Testis (tissue), 3 donors: ENCODE data around the gene TRIO. TPM values are rescaled to one million over a fixed set of nuclear protein-coding genes. Genes with fewer than 3 reads are reported as not detected.

Source experiments
- DNase-seq: peaks from one replicate; pipeline ENCODE4 v3.0.0-alpha.2; 2019
- H3K27ac ChIP-seq, 2 donors: fragments of 200-600 bp; sonication (generic); one replicate each; pipeline ENCODE4 v1.5.1; 2019
- H3K27me3 ChIP-seq: fragments of 200-600 bp; sonication (generic); one replicate; pipeline ENCODE4 v1.5.1; 2019
- H3K36me3 ChIP-seq: fragments of 200-600 bp; sonication (generic); one replicate; pipeline ENCODE4 v1.5.1; 2017; ENCODE audit warnings: low read depth; ENCODE audit errors: missing control alignments
- H3K4me1 ChIP-seq: fragments of 200-600 bp; sonication (generic); one replicate; pipeline ENCODE4 v1.5.1; 2019
- H3K4me3 ChIP-seq, 2 donors: fragments of 200-600 bp; sonication (generic); one replicate each; pipeline ENCODE4 v1.5.1; 2017 to 2019
- H3K9me3 ChIP-seq: fragments of 200-600 bp; sonication (generic); one replicate; pipeline ENCODE4 v1.5.1; 2017
- POLR2A ChIP-seq: fragments of 450-650 bp; IDR thresholded peaks from one replicate; pipeline ENCODE4 v1.6.1; 2017; ENCODE audit warnings: antibody characterized with exemption, mild to moderate bottlenecking, moderate library complexity
- WGBS, 2 donors: methylation state at CpG; one replicate each; pipeline ENCODE4 v1.1.5; 2018; 5-methylcytosine and 5-hydroxymethylcytosine counted together
- intact Hi-C: fragments of 100-400 bp; cut with DNase I; formaldehyde crosslinking; loops from one replicate; pipeline ENCODE4 v1.15.1; 2023; ENCODE audit warnings: low total_unique reads
- polyA plus RNA-seq: library from polyadenylated mRNA; stranded (reverse); fragments of 350-450 nt; fragmentation: Illumina TruSeq; extraction: RNeasy Lipid Tissue Mini Kit (QIAGEN cat#74804); gene quantifications from one replicate; pipeline ENCODE4 v1.2.3, GENCODE V29; 2014; ENCODE audit warnings: low read depth, low replicate concordance; ENCODE audit not compliant: insufficient read depth
- total RNA-seq, 2 donors: library from RNA; depleted of rRNA; stranded (reverse); fragments of >200 nt; gene quantifications; one replicate each; pipeline ENCODE4 v1.2.3, GENCODE V29; 2016
- TF ChIP-seq, protein P1 (sequence below), 3 experiments: fragments of 450-650 bp in 2 of 3; fragments of 200-600 bp in 1 of 3; sonication (generic) in 1 of 3; IDR thresholded peaks; one replicate each; pipeline ENCODE4 v1.5.1; 2016 to 2019; ENCODE audit warnings: antibody characterized with exemption in 3 of 3, mild to moderate bottlenecking in 2 of 3, moderate library complexity in 1 of 3

Gene TRIO
- total and polyA plus RNA-seq, 3 donors from 2014 or later = 47.2 to 295 (median 249) TPM

DNA sequence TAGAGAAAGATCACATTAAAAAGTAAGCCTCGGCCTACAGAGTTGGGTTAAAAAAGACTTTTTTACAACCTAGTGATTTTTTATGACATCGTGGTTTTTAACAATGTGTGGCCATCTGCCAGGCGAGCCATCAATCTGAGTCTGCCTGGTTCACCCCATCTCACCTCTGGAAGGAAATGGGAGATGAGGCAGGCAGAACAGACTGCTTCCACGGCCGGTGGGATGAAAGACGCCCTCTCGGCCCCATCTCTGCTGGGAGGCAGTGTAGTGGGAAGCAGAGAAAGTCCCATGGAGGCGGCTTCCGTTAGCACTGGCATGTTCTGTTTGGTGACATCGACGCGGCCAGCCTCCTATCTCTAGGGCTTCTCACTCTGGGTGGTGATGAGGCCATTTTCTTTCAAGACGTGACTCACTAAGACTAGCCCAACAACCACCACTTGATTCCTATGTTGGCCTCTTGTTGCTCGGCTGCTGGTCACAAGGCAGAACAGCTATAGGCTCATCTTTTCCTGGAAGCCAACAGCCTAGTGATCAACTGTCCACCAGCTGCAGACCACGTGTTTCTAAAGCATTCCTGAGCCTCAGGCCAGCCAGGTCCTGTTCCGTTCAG lies 306.0 kb downstream of the TRIO start:
- TF ChIP-seq POLR2A = no peak
- TF ChIP-seq, protein P1, sequence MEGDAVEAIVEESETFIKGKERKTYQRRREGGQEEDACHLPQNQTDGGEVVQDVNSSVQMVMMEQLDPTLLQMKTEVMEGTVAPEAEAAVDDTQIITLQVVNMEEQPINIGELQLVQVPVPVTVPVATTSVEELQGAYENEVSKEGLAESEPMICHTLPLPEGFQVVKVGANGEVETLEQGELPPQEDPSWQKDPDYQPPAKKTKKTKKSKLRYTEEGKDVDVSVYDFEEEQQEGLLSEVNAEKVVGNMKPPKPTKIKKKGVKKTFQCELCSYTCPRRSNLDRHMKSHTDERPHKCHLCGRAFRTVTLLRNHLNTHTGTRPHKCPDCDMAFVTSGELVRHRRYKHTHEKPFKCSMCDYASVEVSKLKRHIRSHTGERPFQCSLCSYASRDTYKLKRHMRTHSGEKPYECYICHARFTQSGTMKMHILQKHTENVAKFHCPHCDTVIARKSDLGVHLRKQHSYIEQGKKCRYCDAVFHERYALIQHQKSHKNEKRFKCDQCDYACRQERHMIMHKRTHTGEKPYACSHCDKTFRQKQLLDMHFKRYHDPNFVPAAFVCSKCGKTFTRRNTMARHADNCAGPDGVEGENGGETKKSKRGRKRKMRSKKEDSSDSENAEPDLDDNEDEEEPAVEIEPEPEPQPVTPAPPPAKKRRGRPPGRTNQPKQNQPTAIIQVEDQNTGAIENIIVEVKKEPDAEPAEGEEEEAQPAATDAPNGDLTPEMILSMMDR (IDR thresholded peaks at IDR 0.05) = no peak
- H3K4me3 ChIP-seq = no peak overlapping the region
- no peaks in the 10 kb centered on the region for H3K27me3 ChIP-seq
- peak overlapping the region; percentile 13 to 60 for H3K27ac ChIP-seq
- 57 to 61% methylated on average over 16 of the region's 16 CpGs for WGBS, 2 donors
- intact Hi-C loops = no loop called here
- H3K36me3 ChIP-seq = no peaks in the 10 kb centered on the region
- DNase-seq = no peak
- peaks cover 39% of the 10 kb centered on the region for H3K4me1 ChIP-seq
- no peaks in the 10 kb centered on the region for H3K9me3 ChIP-seq

GRCh38 chr5:14450018-14450524 lies 306.9 kb downstream of the TRIO start:
- Histone ChIP-seq H3K27ac (peak overlapping the region; percentile 13 to 60), H3K4me1 (peaks cover 39% of the 10 kb centered on the region), H3K36me3 (no peaks in the 10 kb centered on the region), H3K4me3 (no peak overlapping the region), H3K9me3 (no peaks in the 10 kb centered on the region), H3K27me3 (no peaks in the 10 kb centered on the region)
- 60 to 64% methylated on average over 11 of the region's 11 CpGs for WGBS, 2 donors
- intact Hi-C loops = no loop called here
- no peak for TF ChIP-seq POLR2A
- DNase-seq = no peak

- Histone ChIP-seq H3K36me3 (no peaks in the 10 kb centered on the region), H3K9me3 (no peaks in the 10 kb centered on the region), H3K4me3 (no peak overlapping the region), H3K4me1 (peaks cover 37% of the 10 kb centered on the region), H3K27ac (peak overlapping the region; percentile 13 to 60), H3K27me3 (no peaks in the 10 kb centered on the region)
- no peak for DNase-seq
- 93 to 97% methylated on average over 2 of the region's 2 CpGs for WGBS, 2 donors
- TF ChIP-seq, protein P1 (IDR thresholded peaks at IDR 0.05) = no peak
- no peak for TF ChIP-seq POLR2A
- intact Hi-C loops = no loop called here
Measured at GRCh38 chr5:14450742-14451141, 307.6 kb downstream of the TRIO start.

DNA sequence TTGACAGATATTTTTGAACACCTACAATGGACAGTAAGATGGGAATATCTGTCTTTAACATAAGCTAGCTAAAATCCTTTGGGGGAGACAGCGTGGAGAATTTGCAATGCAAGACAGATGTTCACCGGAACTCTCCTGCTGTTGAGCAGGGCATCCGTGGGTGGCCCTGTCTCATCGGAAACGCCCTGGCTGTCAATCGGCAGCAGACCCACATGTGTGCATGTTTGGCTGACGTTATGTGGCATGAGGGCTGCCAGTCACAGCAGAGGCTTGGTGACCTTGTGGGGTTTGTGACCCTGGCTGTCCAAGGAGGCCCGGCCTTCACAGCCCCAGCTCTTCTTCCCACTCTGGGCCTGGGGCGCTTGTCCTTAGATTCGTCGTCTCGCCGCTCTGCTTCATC lies 308.7 kb downstream of the TRIO start:
- TF ChIP-seq, protein P1 (IDR thresholded peaks at IDR 0.05) = no peak
- no peak for TF ChIP-seq POLR2A
- H3K27ac ChIP-seq = peak overlapping the region; percentile 31 to 54
- no peak overlapping the region for H3K4me3 ChIP-seq
- no peaks in the 10 kb centered on the region for H3K27me3 ChIP-seq
- WGBS, 2 donors = 45 to 61% methylated on average over 13 of the region's 13 CpGs
- H3K9me3 ChIP-seq = no peaks in the 10 kb centered on the region
- H3K4me1 ChIP-seq = peaks cover 29% of the 10 kb centered on the region
- DNase-seq = no peak
- no peaks in the 10 kb centered on the region for H3K36me3 ChIP-seq
- intact Hi-C loops = no loop called here

- Histone ChIP-seq H3K4me1 (peaks cover 25% of the 10 kb centered on the region), H3K4me3 (no peak overlapping the region), H3K36me3 (no peaks in the 10 kb centered on the region), H3K9me3 (no peaks in the 10 kb centered on the region), H3K27ac (peak overlapping the region; percentile 31 to 54), H3K27me3 (no peaks in the 10 kb centered on the region)
- intact Hi-C loops = no loop called here
- WGBS, 2 donors = 51 to 52% methylated on average over 6 of the region's 6 CpGs
- no peak for DNase-seq
- TF ChIP-seq, protein P1 (IDR thresholded peaks at IDR 0.05) = no peak
- no peak for TF ChIP-seq POLR2A
Measured at GRCh38 chr5:14452685-14453454, 309.7 kb downstream of the TRIO start.
